Endodermal cell (in vitro differentiated cells): ENCODE results near the gene SKA3. TPM values are rescaled to one million over a fixed set of nuclear protein-coding genes. Genes with fewer than 3 reads are reported as not detected.

Experiments used
- DNase-seq: peaks from one replicate; pipeline ENCODE4 v3.0.0-alpha.2; 2017
- H3K27ac ChIP-seq: 2 replicates; pipeline ENCODE4 v1.5.1; 2013; ENCODE audit warnings: mild to moderate bottlenecking, low read depth, low read length, moderate library complexity
- H3K27me3 ChIP-seq: 2 replicates; pipeline ENCODE4 v1.6.1; 2013; ENCODE audit warnings: mild to moderate bottlenecking, low read length, moderate library complexity; ENCODE audit not compliant: insufficient read depth, control insufficient read depth, poor library complexity, severe bottlenecking
- H3K36me3 ChIP-seq: 2 replicates; pipeline ENCODE4 v1.7.0; 2013; ENCODE audit warnings: mild to moderate bottlenecking, low read length, moderate library complexity; ENCODE audit not compliant: control insufficient read depth, insufficient read depth
- H3K4me1 ChIP-seq: one replicate; pipeline ENCODE4 v1.7.0; 2013; ENCODE audit warnings: low read length; ENCODE audit not compliant: control insufficient read depth, insufficient read depth
- H3K4me3 ChIP-seq: 2 replicates; pipeline ENCODE4 v1.5.1; 2013; ENCODE audit warnings: mild to moderate bottlenecking, low read length, moderate library complexity
- H3K9ac ChIP-seq: 2 replicates; pipeline ENCODE4 v1.6.1; 2013; ENCODE audit warnings: mild to moderate bottlenecking, low read length, moderate library complexity; ENCODE audit not compliant: poor library complexity, severe bottlenecking; ENCODE audit errors: extremely low read depth
- H3K9me3 ChIP-seq: 2 replicates; pipeline ENCODE4 v1.6.1; 2013; ENCODE audit warnings: mild to moderate bottlenecking, low read length, moderate library complexity; ENCODE audit not compliant: control insufficient read depth
- H3K27ac Mint-ChIP-seq: 2 replicates; pipeline ENCODE4 v1.8.0; 2020; ENCODE audit warnings: mixed read lengths
- H3K27me3 Mint-ChIP-seq: 2 replicates; pipeline ENCODE4 v1.8.0; 2021; ENCODE audit warnings: mild to moderate bottlenecking, mixed read lengths; ENCODE audit not compliant: insufficient read depth
- H3K36me3 Mint-ChIP-seq: 2 replicates; pipeline ENCODE4 v1.8.0; 2020; ENCODE audit warnings: low read depth, mixed read lengths
- H3K4me1 Mint-ChIP-seq: 2 replicates; pipeline ENCODE4 v1.8.0; 2020; ENCODE audit warnings: mixed read lengths
- H3K4me3 Mint-ChIP-seq: 2 replicates; pipeline ENCODE4 v1.8.0; 2020; ENCODE audit warnings: mild to moderate bottlenecking, moderate library complexity, mixed read lengths
- H3K9me3 Mint-ChIP-seq: 2 replicates; pipeline ENCODE4 v1.8.0; 2020; ENCODE audit warnings: mild to moderate bottlenecking, mixed read lengths
- CTCF ChIP-seq: fragments of 200-600 bp; sonication (generic); conservative IDR thresholded peaks from 2 replicates; pipeline ENCODE4 v1.5.0; 2021; ENCODE audit warnings: antibody characterized with exemption, mild to moderate bottlenecking
- WGBS, 2 experiments: methylation state at CpG; one replicate each; pipeline versions ENCODE4 v1.1.5 to v1.1.7; 2013; ENCODE audit warnings: missing lambda C conversion rate in 2 of 2, mixed read lengths in 1 of 2; ENCODE audit not compliant: insufficient coverage in 1 of 2, insufficient read length in 1 of 2; 5-methylcytosine and 5-hydroxymethylcytosine counted together
- total RNA-seq, 2 donors: library from RNA; stranded (reverse); fragmentation: NEBNext Ultra II Directional in 1 of 2; extraction: Animal tissue kit (Norgen Biotek cat#: 25700) in 1 of 2; gene quantifications; 2 replicates in 1 of 2; 3 replicates in 1 of 2; pipeline ENCODE4 v1.2.1, GENCODE V29; 2021

SKA3 gene
- total RNA-seq, 2 donors from 2014 or later: 24.1 to 35.3 TPM

- Histone ChIP-seq H3K27me3 (no peaks in the 10 kb centered on the region), H3K4me1 (no peaks in the 10 kb centered on the region), H3K4me3 (no peak overlapping the region), H3K9me3 (no peaks in the 10 kb centered on the region), H3K9ac (no peak overlapping the region), H3K36me3 (no peaks in the 10 kb centered on the region), H3K27ac (no peak overlapping the region)
- no peaks in the 10 kb centered on the region for H3K9me3 Mint-ChIP-seq
- no peak overlapping the region for H3K4me3 Mint-ChIP-seq
- DNase-seq: no peak
- 59 to 81% methylated on average over 3 to 4 of the region's 4 CpGs for WGBS, 2 experiments
- no peak for TF ChIP-seq CTCF
- no peaks in the 10 kb centered on the region for H3K27me3 Mint-ChIP-seq
- no peaks in the 10 kb centered on the region for H3K36me3 Mint-ChIP-seq
- H3K27ac Mint-ChIP-seq: no peak overlapping the region
- H3K4me1 Mint-ChIP-seq: peaks cover 3% of the 10 kb centered on the region
Measured at GRCh38 chr13:21106089-21106488, 70.3 kb downstream of the SKA3 start.

GRCh38 chr13:21104199-21105019 lies 71.9 kb downstream of the SKA3 start:
- no peak overlapping the region for H3K4me3 Mint-ChIP-seq
- H3K27ac ChIP-seq: no peak overlapping the region
- WGBS, 2 experiments: 92 to 96% methylated on average over 31 to 37 of the region's 37 CpGs
- no peaks in the 10 kb centered on the region for H3K9me3 ChIP-seq
- H3K27me3 Mint-ChIP-seq: no peaks in the 10 kb centered on the region
- no peaks in the 10 kb centered on the region for H3K9me3 Mint-ChIP-seq
- DNase-seq: no peak
- no peak overlapping the region for H3K4me3 ChIP-seq
- no peaks in the 10 kb centered on the region for H3K36me3 Mint-ChIP-seq
- H3K4me1 ChIP-seq: no peaks in the 10 kb centered on the region
- no peaks in the 10 kb centered on the region for H3K36me3 ChIP-seq
- no peak for TF ChIP-seq CTCF
- H3K27me3 ChIP-seq: no peaks in the 10 kb centered on the region
- no peak overlapping the region for H3K9ac ChIP-seq
- no peak overlapping the region for H3K27ac Mint-ChIP-seq
- H3K4me1 Mint-ChIP-seq: peaks cover 3% of the 10 kb centered on the region

Other genes with a start within 250 kb of the SKA3 start
- gene LATS2, start 115.0 kb downstream of the SKA3 start, total RNA-seq: 10 to 100 TPM; 26.2 to 35.4 TPM
- 100 to 1,000 TPM; 248 to 294 TPM for gene SAP18, start 36.4 kb downstream of the SKA3 start, total RNA-seq
- gene MRPL57, start 106 bp upstream of the SKA3 start, total RNA-seq: 10 to 100 TPM; 22.2 to 22.9 TPM